K562 (cell line): ENCODE data around the gene NABP1. TPM values are rescaled to one million over a fixed set of nuclear protein-coding genes. Genes with fewer than 3 reads are reported as not detected.
"Not testable (repeated sequence)": the region's sequence is repeated elsewhere in the genome, so short reads cannot be mapped to it uniquely, and the experiment has no call there.

Experiments used
- ATAC-seq: fragments of 200-7000 bp; cut with Tn5 transposase; 3 replicates; pipeline ENCODE4 v1.9.1; 2020; ENCODE audit warnings: moderate library complexity
- BruUV-seq: library from RNA; stranded (reverse); fragments of 400-500 nt; replicated peaks from 2 replicates; lab custom pipeline; 2021; lab: Mats Ljungman, UMichigan
- CTCF ChIA-PET: fragments of 300-600 bp; formaldehyde crosslinking; extraction: SDS; loops from one replicate; lab custom pipeline; 2021; ENCODE audit warnings: low intra/inter-chr PET ratio; lab: Yijun Ruan, JAX
- POLR2A ChIA-PET: fragments of 300-600, 350-650 bp; sonication (Branson Sonifier 250); formaldehyde crosslinking; extraction: SDS; loops from one replicate; lab custom pipeline; 2021; ENCODE audit warnings: antibody characterized with exemption, inconsistent platforms; lab: Yijun Ruan, JAX
- DNase-seq, 4 experiments: peaks; one replicate each; pipeline versions ENCODE4 v3.0.0 to v3.0.0-alpha.2; 2011 to 2018; ENCODE audit warnings: low spot score in 3 of 4, mixed read lengths in 3 of 4; ENCODE audit errors: extremely low read depth in 1 of 4
- FAIRE-seq: peaks from 2 replicates; lab custom pipeline; 2011; peaks lifted over from hg19 to GRCh38; lab: Jason Lieb, UNC
- H2AFZ ChIP-seq: 2 replicates; pipeline ENCODE4 v1.6.0; 2011; ENCODE audit warnings: low read depth, low read length, control low read depth, inconsistent platforms
- H3K27ac ChIP-seq: fragments of 200-600 bp; 3 replicates; pipeline ENCODE4 v1.8.0; 2011; ENCODE audit warnings: low read depth, mild to moderate bottlenecking, control low read depth, inconsistent platforms, low read length, moderate library complexity, mixed read lengths; ENCODE audit errors: extremely low read depth
- H3K27me3 ChIP-seq, 2 experiments: fragments of 300-600 bp in 1 of 2; 2 replicates in 1 of 2; 3 replicates in 1 of 2; pipeline versions ENCODE4 v1.6.0 to v1.8.0; 2011; ENCODE audit warnings: inconsistent platforms in 2 of 2, low read length in 2 of 2, mild to moderate bottlenecking in 1 of 2, mixed read lengths in 1 of 2, moderate library complexity in 1 of 2; ENCODE audit not compliant: control insufficient read depth in 2 of 2, insufficient read depth in 2 of 2
- H3K36me3 ChIP-seq: fragments of 300-600 bp; 3 replicates; pipeline ENCODE4 v1.8.0; 2011; ENCODE audit warnings: mild to moderate bottlenecking, low read length, inconsistent platforms; ENCODE audit not compliant: control insufficient read depth, insufficient read depth
- H3K4me1 ChIP-seq, 2 experiments: fragments of 200-600 bp in 1 of 2; replicated peaks in 1 of 2; 2 replicates in 1 of 2; 3 replicates in 1 of 2; pipeline versions ENCODE4 v1.5.1 to v1.8.0; 2011; ENCODE audit warnings: inconsistent platforms in 2 of 2, low read length in 2 of 2, mild to moderate bottlenecking in 1 of 2, mixed read lengths in 1 of 2, moderate library complexity in 1 of 2; ENCODE audit not compliant: control insufficient read depth in 2 of 2, insufficient read depth in 2 of 2
- H3K4me2 ChIP-seq: 2 replicates; pipeline ENCODE4 v1.6.1; 2011; ENCODE audit warnings: low read length, control low read depth, inconsistent platforms, mixed read lengths; ENCODE audit not compliant: insufficient read depth
- H3K4me3 ChIP-seq: fragments of 200-600 bp; sonication (generic), shearing (Covaris generic); 2 replicates; pipeline ENCODE4 v1.5.1; 2016; ENCODE audit warnings: control low read depth, inconsistent platforms
- H3K79me2 ChIP-seq: fragments of 200-600 bp; 3 replicates; pipeline ENCODE4 v1.8.0; 2011; ENCODE audit warnings: low read length, inconsistent platforms; ENCODE audit not compliant: control insufficient read depth, insufficient read depth
- H3K9ac ChIP-seq, 2 experiments: 2 replicates each; pipeline versions ENCODE4 v1.6.0 to v1.6.1; 2011; ENCODE audit warnings: low read depth in 2 of 2, low read length in 2 of 2, control low read depth in 1 of 2, inconsistent platforms in 1 of 2, mild to moderate bottlenecking in 1 of 2, mixed read lengths in 1 of 2; ENCODE audit not compliant: insufficient read depth in 1 of 2
- H3K9me1 ChIP-seq: one replicate; pipeline ENCODE4 v1.6.0; 2011; ENCODE audit warnings: inconsistent platforms, mild to moderate bottlenecking, low read length, moderate library complexity; ENCODE audit not compliant: control insufficient read depth, insufficient read depth
- H3K9me3 ChIP-seq: replicated peaks from 2 replicates; pipeline ENCODE4 v1.5.1; 2011; ENCODE audit warnings: low read depth, low read length, inconsistent platforms; ENCODE audit not compliant: control insufficient read depth, insufficient read depth
- H4K20me1 ChIP-seq: replicated peaks from 2 replicates; pipeline ENCODE4 v1.6.1; 2011; ENCODE audit warnings: low read length, inconsistent platforms, mixed read lengths; ENCODE audit not compliant: control insufficient read depth, insufficient read depth
- CREM ChIP-seq: IDR thresholded peaks from 2 replicates; pipeline ENCODE4 v1.6.1; 2014; ENCODE audit warnings: antibody characterized with exemption, low read depth
- CXXC5 ChIP-seq: fragments of 250-450 bp; sonication (Bioruptor Pico); IDR thresholded peaks from 2 replicates; pipeline ENCODE4 v1.8.0; 2022; ENCODE audit warnings: inconsistent platforms, mild to moderate bottlenecking, moderate library complexity
- DIDO1 ChIP-seq: fragments of 450-650 bp; IDR thresholded peaks from 2 replicates; pipeline ENCODE4 v1.6.1; 2016; ENCODE audit warnings: low read depth, missing biosample characterization, missing genetic modification characterization
- ETV5 ChIP-seq: sonication (generic); formaldehyde crosslinking; IDR thresholded peaks from 2 replicates; pipeline ENCODE4 v1.4.0; 2020; ENCODE audit warnings: low read depth, mild to moderate bottlenecking, missing genetic modification reagents
- HLTF ChIP-seq: fragments of 450-650 bp; IDR thresholded peaks from 2 replicates; pipeline ENCODE4 v1.6.1; 2016
- KDM1A ChIP-seq, 2 experiments: fragments of 450-650 bp; IDR thresholded peaks; 2 replicates each; pipeline ENCODE4 v1.6.1; 2016; ENCODE audit warnings: mild to moderate bottlenecking in 2 of 2
- KDM4B ChIP-seq, 2 experiments: fragments of 450-650 bp in 1 of 2; sonication (generic) in 1 of 2; IDR thresholded peaks; 2 replicates each; pipeline ENCODE4 v1.6.1; 2016 to 2017; ENCODE audit warnings: borderline replicate concordance in 2 of 2, antibody characterized with exemption in 1 of 2, low read depth in 1 of 2, mild to moderate bottlenecking in 1 of 2
- MCM2 ChIP-seq: fragments of 450-650 bp; IDR thresholded peaks from 2 replicates; pipeline ENCODE4 v1.6.1; 2017; ENCODE audit warnings: low read depth, mild to moderate bottlenecking
- NFRKB ChIP-seq: fragments of 450-650 bp; IDR thresholded peaks from 2 replicates; pipeline ENCODE4 v1.6.1; 2016; ENCODE audit warnings: low read depth
- NKRF ChIP-seq: fragments of 450-650 bp; IDR thresholded peaks from 2 replicates; pipeline ENCODE4 v1.6.1; 2016; ENCODE audit warnings: borderline replicate concordance
- NR2F6 ChIP-seq: fragments of 450-650 bp; formaldehyde crosslinking; IDR thresholded peaks from 2 replicates; pipeline ENCODE4 v1.4.0; 2020; ENCODE audit warnings: mild to moderate bottlenecking
- PREB ChIP-seq: sonication (generic); formaldehyde crosslinking; IDR thresholded peaks from 2 replicates; pipeline ENCODE4 v1.8.1; 2023; ENCODE audit warnings: mild to moderate bottlenecking, missing genetic modification reagents
- SMARCC2 ChIP-seq: fragments of 450-650 bp; IDR thresholded peaks from 2 replicates; pipeline ENCODE4 v1.6.1; 2017; ENCODE audit warnings: antibody characterized with exemption, moderate library complexity, mild to moderate bottlenecking, low read depth
- SREBF1 ChIP-seq: fragments of 150-350 bp; IDR thresholded peaks from 2 replicates; pipeline ENCODE4 v1.6.1; 2014; ENCODE audit warnings: antibody characterized with exemption, low read depth, low read length, borderline replicate concordance
- STAT5A ChIP-seq: IDR thresholded peaks from 2 replicates; pipeline ENCODE4 v1.6.1; 2012; ENCODE audit warnings: low read length, inconsistent platforms, borderline replicate concordance
- ZNF146 ChIP-seq: IDR thresholded peaks from one replicate; pipeline ENCODE4 v1.6.1; 2018; ENCODE audit warnings: missing compliant biosample characterization; ENCODE audit not compliant: unreplicated experiment
- WGBS: fragments of 100-300 bp; shearing (Covaris generic); methylation state at CpG from one replicate; pipeline ENCODE4 v1.1.6; 2016; ENCODE audit warnings: low coverage, mixed read lengths; ENCODE audit not compliant: insufficient coverage; ENCODE audit errors: missing lambda C conversion rate; 5-methylcytosine and 5-hydroxymethylcytosine counted together
- in situ Hi-C: fragments of 300-500 bp; cut with MboI; formaldehyde crosslinking; loops from 4 replicates; pipeline ENCODE4 v1.15.0; 2018; ENCODE audit warnings: inconsistent platforms, mixed read lengths
- intact Hi-C: fragments of 100-400 bp; cut with micrococcal nuclease; formaldehyde crosslinking; loops from 2 replicates; pipeline ENCODE4 v1.14.2; 2022
- polyA plus RNA-seq, 8 experiments: library from polyadenylated mRNA; depleted of rRNA in 4 of 8; stranded (reverse) in 5 of 8; unstranded in 3 of 8; fragments of >200 nt; fragmentation: Nextera tagmentation in 2 of 8; fragmentation: Illumina TruSeq in 1 of 8; extraction: Ambion mirVana in 2 of 8; extraction: Trizol in 1 of 8; gene quantifications; 2 replicates each; pipeline versions ENCODE4 v1.2.1 to v1.2.3, GENCODE V29; 2011 to 2014; ENCODE audit warnings: inconsistent platforms in 1 of 8, missing spikeins in 1 of 8
- total RNA-seq, 7 experiments: library from RNA; depleted of rRNA in 6 of 7; stranded (reverse); fragments of >200 nt in 6 of 7; fragmentation: Illumina TruSeq in 2 of 7; extraction: Trizol in 2 of 7; gene quantifications; 2 replicates each; pipeline versions ENCODE4 v1.2.1 to v1.2.3, GENCODE V29; 2011 to 2021; ENCODE audit warnings: low replicate concordance in 1 of 7

The NABP1 gene
- total and polyA plus RNA-seq, 9 of the 15 experiments (the other 6 are each of a cell fraction or from before 2014, with no cell fraction given): 12.8 to 44.0 (median 20.2) TPM

- H3K27ac ChIP-seq, H3K9ac ChIP-seq, POLR2A ChIA-PET, BruUV-seq, H3K27me3 ChIP-seq, H3K9me1 ChIP-seq, in situ Hi-C loops, intact Hi-C loops, H3K4me3 ChIP-seq, FAIRE-seq, CTCF ChIA-PET, H4K20me1 ChIP-seq, DNase-seq, ATAC-seq, H3K9me3 ChIP-seq, H3K79me2 ChIP-seq, H2AFZ ChIP-seq, H3K36me3 ChIP-seq, H3K4me2 ChIP-seq: not testable (repeated sequence)
- TF ChIP-seq ZNF146 (CRISPR knock-in tag) (peak; percentile 80), KDM1A (IDR thresholded peaks at IDR 0.05) (0 out of 4 replicates have a peak, but pooled peaks of 1 of the 2 experiments have one; percentile 12)
- peaks cover 0 to 28% of the 10 kb centered on the region in 2 experiments; a peak in 4 of 5 replicates for H3K4me1 ChIP-seq
- 72% methylated on average over 4 of the region's 4 CpGs for WGBS
These were observed 33.3 kb upstream of the NABP1 start for GRCh38 chr2:191644613-191645012.

- ATAC-seq (no peak), DNase-seq (no peak), FAIRE-seq (no peak)
- no peak overlapping the region for H3K4me3 ChIP-seq
- H3K4me1 ChIP-seq: peaks cover 0 to 28% of the 10 kb centered on the region in 2 experiments; a peak in 4 of 5 replicates
- no peaks in the 10 kb centered on the region for H3K79me2 ChIP-seq
- 75% methylated on average over 1 of the region's 1 CpG for WGBS
- intact Hi-C loops: no loop called here
- no peaks in the 10 kb centered on the region for H3K36me3 ChIP-seq
- in situ Hi-C loops: no loop called here
- ChIA-PET POLR2A (no interaction called here), CTCF (no interaction called here)
- H4K20me1 ChIP-seq: no peaks in the 10 kb centered on the region
- H3K9ac ChIP-seq: no peak overlapping the region
- H3K9me3 ChIP-seq: no peaks in the 10 kb centered on the region
- H2AFZ ChIP-seq: no peak overlapping the region
- BruUV-seq: no TSS peak
- no peaks in the 10 kb centered on the region for H3K9me1 ChIP-seq
- no peak overlapping the region for H3K27ac ChIP-seq
- no peak overlapping the region for H3K4me2 ChIP-seq
- no peaks in the 10 kb centered on the region for H3K27me3 ChIP-seq
- TF ChIP-seq NR2F6 (CRISPR knock-in tag): no peak
- no peak for TF ChIP-seq DIDO1
- TF ChIP-seq HLTF: no peak
- TF ChIP-seq STAT5A: no peak
- TF ChIP-seq PREB: no peak
- no peak for TF ChIP-seq SMARCC2
- TF ChIP-seq NKRF: no peak
- no peak for TF ChIP-seq MCM2
- TF ChIP-seq CREM: no peak
- TF ChIP-seq KDM4B (IDR thresholded peaks at IDR 0.05; ENCODE audit: borderline replicate concordance in 2 of 2, low read depth in 1 of 2): no peak
- no peak for TF ChIP-seq NFRKB
- TF ChIP-seq ETV5 (CRISPR knock-in tag): no peak
- TF ChIP-seq CXXC5 (CRISPR knock-in tag): no peak
- no peak for TF ChIP-seq SREBF1
These were observed 32.9 kb upstream of the NABP1 start for GRCh38 chr2:191645032-191645431.
